WTC11 (cell line): Measurements from ENCODE around the gene ECSCR.

Experiments
- MXD4 ChIP-seq: fragments of 250-450 bp; sonication (Bioruptor Pico); IDR thresholded peaks from 2 replicates; pipeline ENCODE4 v1.8.0; 2021; ENCODE audit warnings: mild to moderate bottlenecking, moderate library complexity, borderline replicate concordance
- NR2C2 ChIP-seq: sonication (generic); formaldehyde crosslinking; IDR thresholded peaks from 2 replicates; pipeline ENCODE4 v1.8.0; 2022; ENCODE audit warnings: mild to moderate bottlenecking, missing genetic modification reagents
- SP1 ChIP-seq: sonication (generic); formaldehyde crosslinking; conservative IDR thresholded peaks from 2 replicates; pipeline ENCODE4 v1.8.1; 2022; ENCODE audit warnings: missing genetic modification reagents
- TF ChIP-seq, protein P1 (sequence below): fragments of 200-600 bp; IDR thresholded peaks from 2 replicates; pipeline ENCODE4 v1.8.0; 2022; ENCODE audit warnings: antibody characterized with exemption
- TF ChIP-seq, protein P2 (sequence below): sonication (generic); formaldehyde crosslinking; IDR thresholded peaks from 2 replicates; pipeline ENCODE4 v1.8.1; 2022; ENCODE audit warnings: low read depth, missing genetic modification reagents, borderline replicate concordance
- TF ChIP-seq, protein P3 (sequence below): fragments of 250-450 bp; sonication (Bioruptor Pico); IDR thresholded peaks from 2 replicates; pipeline ENCODE4 v1.8.0; 2021; ENCODE audit warnings: mild to moderate bottlenecking

DNA sequence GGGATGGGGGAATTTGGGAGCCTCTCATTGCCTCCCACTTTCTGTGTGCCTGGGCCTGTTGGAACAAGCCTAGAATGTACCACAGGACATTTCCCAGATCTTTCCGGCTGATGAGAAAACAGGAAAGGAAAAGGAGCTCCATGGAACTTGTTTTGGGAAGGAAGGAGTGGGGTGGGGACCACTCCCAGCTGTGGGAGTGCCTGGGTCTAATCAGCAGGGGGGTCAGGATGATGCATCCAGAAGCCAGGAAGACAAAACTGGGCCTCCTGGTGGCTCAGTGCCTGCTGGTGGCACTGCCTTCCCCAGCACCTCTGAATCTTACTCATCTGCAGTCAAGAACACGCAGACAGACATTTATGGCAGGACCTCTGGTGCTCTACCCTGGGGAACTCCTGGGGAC lies 11.0 kb upstream of the ECSCR start:
- TF ChIP-seq, protein P1, sequence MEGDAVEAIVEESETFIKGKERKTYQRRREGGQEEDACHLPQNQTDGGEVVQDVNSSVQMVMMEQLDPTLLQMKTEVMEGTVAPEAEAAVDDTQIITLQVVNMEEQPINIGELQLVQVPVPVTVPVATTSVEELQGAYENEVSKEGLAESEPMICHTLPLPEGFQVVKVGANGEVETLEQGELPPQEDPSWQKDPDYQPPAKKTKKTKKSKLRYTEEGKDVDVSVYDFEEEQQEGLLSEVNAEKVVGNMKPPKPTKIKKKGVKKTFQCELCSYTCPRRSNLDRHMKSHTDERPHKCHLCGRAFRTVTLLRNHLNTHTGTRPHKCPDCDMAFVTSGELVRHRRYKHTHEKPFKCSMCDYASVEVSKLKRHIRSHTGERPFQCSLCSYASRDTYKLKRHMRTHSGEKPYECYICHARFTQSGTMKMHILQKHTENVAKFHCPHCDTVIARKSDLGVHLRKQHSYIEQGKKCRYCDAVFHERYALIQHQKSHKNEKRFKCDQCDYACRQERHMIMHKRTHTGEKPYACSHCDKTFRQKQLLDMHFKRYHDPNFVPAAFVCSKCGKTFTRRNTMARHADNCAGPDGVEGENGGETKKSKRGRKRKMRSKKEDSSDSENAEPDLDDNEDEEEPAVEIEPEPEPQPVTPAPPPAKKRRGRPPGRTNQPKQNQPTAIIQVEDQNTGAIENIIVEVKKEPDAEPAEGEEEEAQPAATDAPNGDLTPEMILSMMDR = no peak
- TF ChIP-seq MXD4 (CRISPR knock-in tag) (no peak), SP1 (CRISPR knock-in tag) (no peak), NR2C2 (no peak)
- TF ChIP-seq, protein P2, sequence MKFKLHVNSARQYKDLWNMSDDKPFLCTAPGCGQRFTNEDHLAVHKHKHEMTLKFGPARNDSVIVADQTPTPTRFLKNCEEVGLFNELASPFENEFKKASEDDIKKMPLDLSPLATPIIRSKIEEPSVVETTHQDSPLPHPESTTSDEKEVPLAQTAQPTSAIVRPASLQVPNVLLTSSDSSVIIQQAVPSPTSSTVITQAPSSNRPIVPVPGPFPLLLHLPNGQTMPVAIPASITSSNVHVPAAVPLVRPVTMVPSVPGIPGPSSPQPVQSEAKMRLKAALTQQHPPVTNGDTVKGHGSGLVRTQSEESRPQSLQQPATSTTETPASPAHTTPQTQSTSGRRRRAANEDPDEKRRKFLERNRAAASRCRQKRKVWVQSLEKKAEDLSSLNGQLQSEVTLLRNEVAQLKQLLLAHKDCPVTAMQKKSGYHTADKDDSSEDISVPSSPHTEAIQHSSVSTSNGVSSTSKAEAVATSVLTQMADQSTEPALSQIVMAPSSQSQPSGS (CRISPR knock-in tag) = no peak
- TF ChIP-seq, protein P3, sequence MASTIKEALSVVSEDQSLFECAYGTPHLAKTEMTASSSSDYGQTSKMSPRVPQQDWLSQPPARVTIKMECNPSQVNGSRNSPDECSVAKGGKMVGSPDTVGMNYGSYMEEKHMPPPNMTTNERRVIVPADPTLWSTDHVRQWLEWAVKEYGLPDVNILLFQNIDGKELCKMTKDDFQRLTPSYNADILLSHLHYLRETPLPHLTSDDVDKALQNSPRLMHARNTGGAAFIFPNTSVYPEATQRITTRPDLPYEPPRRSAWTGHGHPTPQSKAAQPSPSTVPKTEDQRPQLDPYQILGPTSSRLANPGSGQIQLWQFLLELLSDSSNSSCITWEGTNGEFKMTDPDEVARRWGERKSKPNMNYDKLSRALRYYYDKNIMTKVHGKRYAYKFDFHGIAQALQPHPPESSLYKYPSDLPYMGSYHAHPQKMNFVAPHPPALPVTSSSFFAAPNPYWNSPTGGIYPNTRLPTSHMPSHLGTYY = no peak
